ENCODE data around the gene MAP4K4. TPM values are rescaled to one million over a fixed set of nuclear protein-coding genes. Genes with fewer than 3 reads are reported as not detected.

MAP4K4 gene
- polyA plus RNA-seq, 4 donors: 68.7 to 84.3 (median 76.3) TPM

DNA sequence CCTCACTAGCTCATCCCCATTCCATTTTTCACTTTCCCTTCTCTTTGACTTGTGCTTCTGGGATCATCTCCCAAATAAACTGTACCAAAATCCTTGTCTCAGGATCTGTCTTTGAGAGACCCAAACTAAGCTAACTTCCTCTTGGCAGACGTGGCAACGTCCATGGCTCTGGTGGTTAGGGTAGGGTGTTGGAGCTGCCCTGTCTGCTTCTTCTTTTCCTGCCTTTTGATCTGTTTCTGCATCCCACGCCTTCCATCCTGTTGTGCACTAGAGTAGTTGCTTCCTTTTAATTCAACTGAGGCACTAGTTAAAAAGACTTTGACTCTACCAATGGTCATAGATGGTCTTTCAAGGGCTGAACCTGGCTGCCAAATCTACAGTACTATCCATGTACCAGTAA, 5.5 kb upstream of the MAP4K4 start:
- DNase-seq (ENCODE audit: low read depth in 4 of 4, low spot score in 2 of 4): no peak

DNA sequence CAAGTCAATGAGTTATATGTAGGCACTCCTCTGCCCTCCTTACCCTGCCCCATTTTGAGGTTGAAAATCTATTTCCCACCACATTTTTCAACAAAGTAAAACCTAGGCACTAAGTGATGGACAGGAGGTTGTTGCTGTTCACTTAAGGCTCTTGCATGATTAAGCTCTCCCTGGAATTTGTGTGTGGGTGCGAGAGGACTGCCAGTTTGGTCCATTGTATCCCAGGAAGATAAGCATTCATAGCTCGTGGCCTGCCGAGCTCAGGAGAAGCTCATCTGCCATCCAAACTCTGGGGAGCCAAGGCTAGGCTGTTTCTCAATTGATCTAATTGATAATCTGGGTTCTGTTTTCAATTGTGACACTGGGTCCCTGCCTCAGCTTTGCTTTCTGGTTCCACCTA, 4.7 kb upstream of the MAP4K4 start:
- DNase-seq (ENCODE audit: low read depth in 4 of 4, low spot score in 2 of 4): no peak

DNA sequence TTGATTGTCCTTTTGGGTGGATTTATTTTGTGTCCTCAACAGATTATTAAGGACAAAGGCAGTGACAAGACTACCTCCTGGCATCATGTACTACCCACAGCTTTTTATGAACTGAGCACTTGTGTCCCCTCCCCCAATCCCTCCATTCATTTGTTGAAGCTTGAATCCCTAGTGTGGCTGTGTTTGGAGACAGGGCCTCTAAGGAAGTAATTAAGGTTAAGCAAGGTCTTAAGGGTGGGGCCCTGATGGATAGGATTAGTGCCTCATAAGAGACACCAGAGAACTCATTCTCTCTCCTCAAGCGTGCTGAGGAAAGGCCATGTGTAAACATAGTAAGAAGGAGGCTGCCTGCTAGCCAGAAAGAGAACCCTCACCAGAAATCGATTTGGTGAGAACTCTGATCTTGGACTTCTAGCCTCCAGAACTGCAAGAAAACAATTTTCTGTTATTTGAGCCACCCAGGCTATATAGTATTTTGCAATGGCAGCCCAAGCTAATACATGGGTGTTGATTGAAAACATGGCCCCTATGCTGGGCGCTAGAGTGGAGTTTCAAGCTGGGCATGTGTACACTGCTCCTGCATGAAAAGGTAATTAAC, 3.4 kb upstream of the MAP4K4 start:
- no peak for DNase-seq (ENCODE audit: low read depth in 4 of 4, low spot score in 2 of 4)

DNA sequence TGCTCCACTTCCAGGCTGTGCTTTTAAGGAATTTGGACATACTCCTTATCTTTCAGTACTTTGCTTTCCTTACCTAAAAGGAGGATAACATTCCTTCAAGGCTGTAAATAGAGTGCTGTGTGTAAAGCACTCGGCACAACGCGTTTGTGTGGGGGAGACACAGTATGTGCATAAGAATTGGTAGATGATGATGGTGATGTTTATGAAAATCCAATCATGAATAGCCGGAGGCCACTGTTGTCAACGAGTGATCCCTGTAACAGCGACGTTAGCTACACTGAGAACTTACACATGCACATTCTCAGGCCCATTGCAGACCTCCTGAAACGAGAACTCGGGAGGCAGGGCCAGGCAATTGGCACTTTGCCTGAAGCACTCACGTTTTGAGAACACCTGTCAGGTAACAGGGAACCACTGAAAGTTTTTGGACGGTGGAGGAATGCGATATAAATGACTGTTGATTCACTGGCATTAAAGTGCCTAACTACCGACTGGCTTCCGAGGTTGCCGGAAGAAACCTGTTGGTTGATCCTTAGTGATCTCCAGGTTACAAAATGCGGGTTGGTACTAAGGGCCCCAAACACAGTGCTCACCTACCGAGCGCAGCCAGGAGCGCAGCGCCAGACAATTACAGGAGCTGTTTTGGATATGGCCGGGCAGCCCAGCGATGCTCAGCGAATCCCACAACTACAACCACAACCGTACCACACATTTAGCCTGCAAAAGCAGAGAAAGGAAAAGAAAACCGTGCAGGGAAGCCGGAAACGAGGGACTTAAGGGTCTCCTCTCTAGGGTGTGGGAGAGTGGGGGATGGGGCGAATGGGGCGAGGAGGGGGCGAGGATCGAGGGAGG, 1.0 kb upstream of the MAP4K4 start:
- DNase-seq (ENCODE audit: low read depth in 4 of 4, low spot score in 2 of 4): peak in 1 of 4 donors; percentile 48

DNA sequence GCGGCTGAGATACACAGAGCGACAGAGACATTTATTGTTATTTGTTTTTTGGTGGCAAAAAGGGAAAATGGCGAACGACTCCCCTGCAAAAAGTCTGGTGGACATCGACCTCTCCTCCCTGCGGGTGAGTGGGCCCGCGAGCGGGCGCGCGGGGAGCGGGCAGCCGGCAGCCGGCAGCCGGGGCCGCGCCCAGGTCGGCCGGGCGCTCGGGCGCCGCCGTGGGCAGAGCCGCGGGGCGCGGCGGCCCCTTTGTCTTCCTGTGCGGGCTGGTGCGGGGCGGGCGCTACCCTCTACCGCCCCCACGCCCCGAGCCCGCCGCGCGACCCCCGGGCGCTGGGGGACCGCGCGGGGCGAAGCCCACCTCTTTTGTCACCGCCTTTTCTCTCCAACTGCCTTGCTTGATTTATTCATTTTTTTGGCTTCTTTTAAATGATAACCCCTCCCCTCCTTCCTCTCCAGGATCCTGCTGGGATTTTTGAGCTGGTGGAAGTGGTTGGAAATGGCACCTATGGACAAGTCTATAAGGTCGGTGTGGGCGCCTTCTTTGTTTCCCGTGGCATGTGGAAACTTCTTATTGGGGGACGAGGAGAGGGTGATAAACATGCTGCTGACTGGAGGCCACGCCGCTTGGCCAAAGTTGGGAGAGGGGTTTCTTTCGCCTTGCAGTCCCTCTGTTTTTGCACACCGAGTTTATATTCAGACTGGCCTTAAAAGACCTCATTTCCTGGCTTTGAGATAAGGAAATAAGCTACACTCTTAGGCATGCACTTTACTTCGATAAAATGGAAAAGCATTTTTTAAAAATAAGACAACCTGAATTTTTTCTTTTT, 722 bp downstream of the MAP4K4 start:
- DNase-seq (ENCODE audit: low read depth in 4 of 4, low spot score in 2 of 4): peak in 2 of 4 donors; percentile 34 to 53

DNA sequence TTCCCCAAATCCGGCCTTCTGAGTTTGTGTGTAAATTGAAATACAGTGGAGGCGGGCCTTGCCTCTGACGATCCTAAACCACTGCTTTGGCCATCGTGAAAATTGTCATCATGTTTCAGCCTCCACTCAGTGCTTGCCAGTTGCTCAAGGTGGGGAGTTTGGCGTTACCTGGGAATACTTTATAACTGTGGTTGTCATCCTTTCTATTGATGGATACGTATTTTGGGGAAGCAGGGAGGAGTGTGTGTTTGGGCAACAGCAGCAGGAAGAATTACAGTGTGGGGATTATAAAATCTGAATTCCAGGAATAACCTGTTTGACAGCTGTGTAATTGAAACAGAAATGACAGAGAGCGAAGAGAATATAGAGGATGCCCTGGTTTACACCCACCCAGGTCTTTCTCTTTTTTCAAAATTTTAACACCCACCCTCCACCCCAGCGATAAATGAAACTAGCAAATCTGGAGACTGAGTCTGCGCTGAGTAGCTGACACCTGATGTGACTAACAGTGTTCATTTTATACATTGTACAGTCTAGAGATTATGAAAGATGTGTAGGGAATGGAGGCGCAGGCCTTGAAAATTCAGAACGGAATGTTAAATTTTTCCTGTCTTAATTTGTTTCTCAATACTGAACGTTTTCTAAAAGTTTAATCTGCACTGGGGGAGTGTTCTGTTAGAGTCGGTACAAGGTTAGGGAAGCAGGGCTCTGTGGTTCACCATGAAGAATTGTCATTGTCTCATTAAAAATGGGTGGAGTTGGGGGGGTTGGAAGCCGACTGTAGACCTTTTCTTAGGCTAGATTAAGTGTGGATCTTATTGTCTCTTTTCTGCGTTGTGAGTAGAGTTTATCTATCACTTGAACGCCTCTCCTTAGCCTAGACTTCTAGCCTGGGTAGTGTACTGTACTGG, 1.6 kb downstream of the MAP4K4 start:
- DNase-seq (ENCODE audit: low read depth in 4 of 4, low spot score in 2 of 4): peak in 1 of 4 donors; percentile 21

DNA sequence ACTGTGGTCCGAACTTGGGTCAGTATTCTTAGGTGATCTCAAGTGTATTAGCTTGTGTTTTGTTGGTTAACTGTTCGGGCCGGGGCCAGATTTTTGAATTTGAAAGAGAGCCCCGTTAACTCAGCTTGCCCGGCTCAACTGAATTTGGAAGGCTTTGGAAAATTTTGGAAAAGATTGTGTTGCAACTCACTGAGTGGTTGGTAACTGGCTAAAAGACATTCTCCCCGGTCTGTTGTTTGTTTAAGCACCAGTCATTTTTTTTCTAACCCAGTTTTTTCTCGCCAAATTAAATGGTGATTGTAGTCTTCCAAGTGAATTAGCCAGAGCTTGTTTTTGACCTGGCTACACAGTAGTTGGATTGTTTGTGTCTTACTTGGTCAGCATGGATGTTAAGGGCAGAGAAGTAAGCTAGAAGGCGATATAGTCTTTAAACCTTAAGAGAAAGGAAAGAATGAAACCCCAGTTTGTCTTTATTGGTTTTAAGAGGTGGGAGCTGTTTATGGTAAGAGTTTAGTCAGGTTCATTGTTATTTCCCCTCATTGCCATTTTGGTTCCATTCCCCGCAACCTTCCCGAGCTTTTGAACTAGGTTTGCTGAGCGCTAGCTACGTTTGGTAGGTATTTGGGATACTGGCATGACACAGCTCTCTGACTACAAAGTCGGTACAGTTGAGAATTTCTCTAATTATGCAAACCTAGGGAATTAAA, 2.4 kb downstream of the MAP4K4 start:
- DNase-seq (ENCODE audit: low read depth in 4 of 4, low spot score in 2 of 4): peak in 2 of 4 donors; percentile 13

DNA sequence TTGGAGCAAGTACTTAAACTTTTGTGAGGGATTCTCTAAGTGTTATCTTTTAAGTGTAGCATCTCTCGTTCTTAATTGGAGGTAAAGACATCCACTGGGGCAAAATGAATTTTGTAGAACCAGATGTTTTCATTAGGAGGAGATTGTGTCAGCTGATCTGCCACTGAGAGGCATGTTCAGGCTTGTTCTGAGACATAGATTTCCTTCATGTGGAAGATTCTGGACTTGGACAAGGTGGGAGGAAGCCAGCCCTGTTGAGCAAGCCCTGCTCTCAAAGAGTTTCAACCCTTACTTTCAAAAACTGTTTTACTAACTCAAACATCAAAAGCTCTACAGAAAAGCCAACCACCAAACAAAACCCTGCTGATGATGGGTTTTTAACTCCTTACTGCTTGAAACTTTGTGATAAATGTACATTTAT, 6.5 kb downstream of the MAP4K4 start:
- DNase-seq (ENCODE audit: low read depth in 4 of 4, low spot score in 2 of 4): no peak

DNA sequence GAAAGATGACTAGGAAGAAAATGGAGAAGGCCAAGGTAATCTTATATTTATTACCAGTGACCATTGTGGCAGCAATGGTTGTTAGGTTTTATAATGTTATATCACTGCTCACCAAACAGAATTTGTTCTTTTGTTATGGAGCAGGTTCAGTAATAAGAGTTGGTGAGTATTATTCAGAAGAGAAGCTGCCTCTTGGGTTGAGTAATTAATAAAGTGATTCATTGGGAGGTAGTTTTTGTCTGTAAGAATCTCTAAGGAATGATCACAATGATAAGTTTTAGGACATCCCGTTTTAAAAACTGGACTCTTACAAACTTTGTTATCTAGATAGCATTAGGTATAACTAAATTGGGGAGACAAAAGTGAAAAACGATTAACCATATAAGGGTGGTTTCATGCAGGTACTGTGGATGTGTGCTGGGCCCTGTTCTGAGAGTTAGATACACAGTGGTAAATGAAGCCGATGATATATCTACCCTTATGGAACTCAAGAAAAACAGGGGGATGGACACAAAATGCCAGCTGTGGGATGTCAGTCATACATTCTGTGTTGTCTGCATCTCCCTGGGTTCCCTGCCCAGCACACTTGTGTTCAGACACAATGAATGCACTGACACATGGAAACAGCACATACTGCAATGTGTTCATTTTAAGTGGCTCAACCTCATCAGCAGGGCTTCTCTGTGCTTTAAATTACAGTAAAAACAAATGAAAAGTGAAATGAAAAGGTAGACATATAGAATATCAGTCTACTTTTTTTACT, 7.5 kb downstream of the MAP4K4 start:
- DNase-seq (ENCODE audit: low read depth in 4 of 4, low spot score in 2 of 4): no peak

DNA sequence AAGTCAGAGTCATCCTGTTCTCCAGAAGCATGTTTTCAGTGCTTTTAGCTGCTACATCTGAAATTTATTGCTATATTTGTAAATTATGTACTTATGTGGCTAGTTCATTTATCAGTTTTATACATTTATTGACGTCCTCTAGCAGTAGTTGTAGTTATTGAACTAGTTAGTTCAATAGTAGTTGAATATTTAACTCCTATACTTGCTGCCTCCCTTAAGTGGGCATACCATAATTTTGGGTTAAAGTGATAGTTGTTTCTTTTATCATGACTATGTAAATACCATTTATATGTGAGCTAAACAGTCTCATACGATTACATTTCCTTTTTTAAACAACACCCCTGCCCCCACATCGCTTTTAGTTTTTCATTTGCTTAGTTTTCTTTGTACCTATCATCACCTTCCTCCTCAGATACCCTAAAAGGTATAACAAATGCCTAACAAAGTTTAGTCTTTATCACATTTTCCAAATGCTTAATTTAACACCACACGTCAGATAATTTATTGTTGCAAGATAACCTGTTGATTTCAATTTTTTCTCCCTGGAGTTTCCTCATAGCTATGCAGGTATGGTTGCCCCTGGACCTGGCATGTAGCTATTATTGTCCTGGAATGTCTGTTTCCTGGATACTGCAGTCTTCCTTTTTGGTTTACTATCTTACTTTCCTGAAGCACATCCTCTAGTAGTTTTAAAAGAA, 8.8 kb downstream of the MAP4K4 start:
- DNase-seq (ENCODE audit: low read depth in 4 of 4, low spot score in 2 of 4): no peak

DNA sequence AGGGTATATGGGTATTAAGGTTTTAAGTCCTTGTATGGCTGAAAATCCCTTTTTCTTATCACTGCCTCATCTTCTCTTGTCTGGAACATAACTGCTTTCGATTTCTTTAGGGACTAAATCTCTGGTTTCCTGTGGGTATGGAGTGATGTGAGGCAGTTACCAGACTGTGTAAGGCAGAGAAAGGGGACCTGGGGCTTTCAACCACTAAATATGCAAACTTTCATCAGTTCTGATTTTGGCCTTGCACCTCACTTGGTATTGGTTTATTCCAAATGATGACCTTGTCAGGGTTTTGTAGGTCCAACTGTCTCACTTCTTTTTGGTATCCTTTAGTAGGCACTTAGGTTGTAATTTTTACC, 9.3 kb downstream of the MAP4K4 start:
- no peak for DNase-seq (ENCODE audit: low read depth in 4 of 4, low spot score in 2 of 4)

DNA sequence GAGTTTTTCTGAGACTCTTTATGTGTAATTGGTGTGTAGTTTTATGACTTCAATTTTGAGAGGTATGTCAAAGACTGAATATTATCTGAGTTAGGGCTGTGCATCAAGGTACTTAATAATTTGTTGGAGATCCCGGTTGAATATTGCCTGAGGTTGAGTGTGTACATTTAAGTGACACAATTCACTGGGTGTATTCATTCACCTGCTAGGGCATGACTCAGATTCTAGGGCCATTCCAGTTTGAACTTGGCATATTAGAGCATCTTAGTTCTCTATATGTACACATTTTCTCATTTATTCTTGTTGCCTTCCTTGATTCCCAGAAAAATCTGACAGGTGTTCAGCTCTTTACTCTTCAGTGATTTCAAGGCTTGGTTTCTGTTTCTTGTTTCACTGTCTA, 12.5 kb downstream of the MAP4K4 start:
- no peak for DNase-seq (ENCODE audit: low read depth in 4 of 4, low spot score in 2 of 4)

DNA sequence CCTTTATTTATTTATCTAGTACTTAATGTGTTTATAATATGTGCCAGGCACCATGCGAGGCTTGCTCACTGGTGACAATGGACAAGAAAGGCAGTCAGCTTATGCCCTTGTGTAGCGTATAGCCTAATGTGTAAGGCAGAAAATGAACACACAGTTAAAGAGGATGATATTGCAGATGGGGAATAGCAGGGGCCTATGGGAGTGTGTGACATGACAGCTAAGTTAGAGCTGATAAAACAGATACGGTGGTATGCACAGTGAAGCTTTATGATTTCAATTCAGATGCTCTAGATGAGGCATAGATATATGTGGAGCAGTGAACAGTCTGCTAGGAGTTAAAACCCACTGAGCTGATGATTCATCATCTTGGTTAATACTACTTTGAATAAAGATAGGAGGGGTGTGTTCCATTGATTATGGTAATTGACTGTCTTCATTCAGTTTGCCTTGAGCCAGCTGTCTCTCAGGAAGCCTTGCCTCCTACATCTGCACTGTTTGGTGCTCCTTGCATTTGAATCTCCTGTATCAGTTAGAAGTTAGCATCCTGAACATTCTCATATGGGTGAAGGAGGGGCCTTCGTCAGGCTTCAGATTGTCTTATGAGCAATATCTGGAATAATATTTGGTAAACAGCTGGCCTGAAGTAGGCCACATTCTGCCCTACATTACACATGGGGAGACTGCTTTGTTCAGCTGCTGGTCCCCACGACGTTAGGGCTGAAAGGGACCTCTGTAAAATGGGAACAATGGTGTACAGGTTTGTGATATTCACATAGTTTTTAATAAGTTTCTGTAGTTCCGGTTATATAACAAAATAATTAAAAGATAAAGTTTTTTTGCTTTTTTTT, 13.2 kb downstream of the MAP4K4 start:
- DNase-seq (ENCODE audit: low read depth in 4 of 4, low spot score in 2 of 4): no peak

DNA sequence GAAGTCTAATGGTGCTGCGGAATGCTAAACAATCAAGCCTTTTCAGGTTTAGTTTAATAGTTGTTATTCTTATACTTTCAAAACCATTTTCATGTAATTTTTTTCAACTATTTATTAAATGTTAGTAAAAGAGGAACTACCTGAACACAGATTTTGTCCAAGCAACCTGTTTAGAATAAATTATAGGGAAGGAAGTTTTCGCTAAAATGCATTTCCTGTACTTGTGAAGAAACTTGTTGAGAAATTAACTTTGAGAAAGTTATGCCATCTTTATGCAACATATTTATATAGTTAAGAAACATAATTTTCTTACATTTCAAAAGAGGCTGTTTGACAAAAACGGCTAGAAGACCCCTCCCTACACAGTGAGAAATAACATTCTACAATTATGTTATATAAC, 16.6 kb downstream of the MAP4K4 start:
- no peak for DNase-seq (ENCODE audit: low read depth in 4 of 4, low spot score in 2 of 4)

DNA sequence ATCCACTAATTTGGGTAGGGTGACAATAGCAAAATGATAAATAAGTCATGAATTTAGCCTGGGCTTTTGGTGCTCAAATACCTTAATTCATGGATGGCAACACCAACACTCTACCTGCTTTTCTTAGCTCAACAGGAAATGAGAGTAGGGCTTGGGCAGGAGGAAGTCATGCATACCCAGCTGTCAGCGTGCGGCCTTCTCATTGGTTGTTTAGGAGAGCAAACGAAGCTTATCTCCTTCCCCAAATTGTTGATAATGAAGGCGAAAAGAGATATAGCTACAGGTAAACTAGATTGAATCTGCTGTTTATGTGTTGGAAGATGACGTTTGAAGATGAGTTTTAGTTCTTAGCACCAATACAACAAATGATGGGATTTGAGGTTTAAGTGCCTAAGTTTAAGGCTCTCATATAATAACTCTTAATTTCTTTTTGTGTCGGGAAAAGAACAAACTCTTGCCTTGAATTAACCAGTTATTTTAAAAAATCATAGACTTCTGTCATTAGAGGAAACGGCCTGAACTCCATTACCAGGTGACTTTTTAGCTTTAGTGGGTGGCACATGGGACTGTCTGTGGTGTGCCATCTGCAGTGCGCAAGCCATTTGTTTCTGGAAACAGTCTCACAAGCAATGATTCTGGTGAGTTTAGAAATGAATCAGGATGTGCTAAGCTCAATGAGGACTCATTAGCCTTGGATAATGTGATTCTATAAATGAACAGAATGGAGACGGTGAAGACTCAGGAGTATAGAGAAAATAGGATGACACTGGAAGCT, 19.8 kb downstream of the MAP4K4 start:
- no peak for DNase-seq (ENCODE audit: low read depth in 4 of 4, low spot score in 2 of 4)

DNA sequence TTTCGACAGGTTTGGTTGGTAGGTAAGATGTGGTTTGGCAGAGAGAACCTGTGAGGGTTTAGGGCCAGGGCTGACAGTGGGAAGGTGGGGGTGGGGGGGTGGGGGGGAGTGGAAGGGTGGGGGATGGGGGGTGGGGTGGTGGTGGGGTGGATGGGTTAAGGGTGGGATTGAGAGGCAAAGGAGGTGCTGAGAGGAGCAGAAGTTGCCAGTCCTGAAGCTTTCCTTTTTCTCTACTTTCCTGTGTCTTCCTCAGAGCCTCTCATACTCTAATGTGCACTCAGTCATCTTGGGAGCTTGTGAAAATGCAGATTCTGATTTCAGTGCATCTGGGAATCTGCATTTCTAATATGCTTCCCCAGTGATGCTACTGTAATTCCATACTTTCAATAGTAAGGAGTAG, 21.0 kb downstream of the MAP4K4 start:
- DNase-seq (ENCODE audit: low read depth in 4 of 4, low spot score in 2 of 4): no peak

Measured in left renal cortex interstitium (tissue), 4 donors.